GM12878 (cell line): ENCODE data around the gene MTAP. TPM values are rescaled to one million over a fixed set of nuclear protein-coding genes. Genes with fewer than 3 reads are reported as not detected.

Source experiments
- ATAC-seq: fragments of 200-7000 bp; cut with Tn5 transposase; 3 replicates; pipeline ENCODE4 v1.9.1; 2020; ENCODE audit warnings: mild to moderate bottlenecking, moderate library complexity
- BruUV-seq: library from RNA; stranded (reverse); fragments of 400-500 nt; replicated peaks from 2 replicates; lab custom pipeline; 2021; lab: Mats Ljungman, UMichigan
- CTCF ChIA-PET: fragments of 300-600 bp; sonication (Branson Sonifier 250); formaldehyde crosslinking; extraction: SDS; loops from one replicate; lab custom pipeline; 2021; ENCODE audit warnings: inconsistent platforms; lab: Yijun Ruan, JAX
- POLR2A ChIA-PET: fragments of 350-600 bp; formaldehyde crosslinking; extraction: SDS; loops from one replicate; lab custom pipeline; 2021; ENCODE audit warnings: inconsistent platforms; lab: Charles Lee
- RAD21 ChIA-PET: fragments of 300-600 bp; sonication (Branson Sonifier 250); formaldehyde crosslinking; loops from one replicate; lab custom pipeline; 2023; ENCODE audit warnings: antibody characterized with exemption; ENCODE audit not compliant: unreplicated experiment; lab: Charles Lee
- SMC1A ChIA-PET: fragments of 300-600 bp; sonication (Branson Sonifier 250); formaldehyde crosslinking; loops from one replicate; lab custom pipeline; 2023; ENCODE audit not compliant: unreplicated experiment, uncharacterized antibody; lab: Charles Lee
- DNase-seq: peaks from one replicate; pipeline ENCODE4 v3.0.0-alpha.2; 2011; ENCODE audit warnings: low read depth, low spot score
- FAIRE-seq: peaks from 3 replicates; lab custom pipeline; 2011; peaks lifted over from hg19 to GRCh38; lab: Jason Lieb, UNC
- H2AFZ ChIP-seq: 2 replicates; pipeline ENCODE4 v1.6.0; 2011; ENCODE audit warnings: low read depth, low read length, control low read depth; ENCODE audit not compliant: control insufficient read depth
- H3K27ac ChIP-seq: 2 replicates; pipeline ENCODE4 v1.5.1; 2011; ENCODE audit warnings: control low read depth; ENCODE audit not compliant: control insufficient read depth, insufficient read depth
- H3K27me3 ChIP-seq, 2 experiments: replicated peaks in 1 of 2; 2 replicates each; pipeline versions ENCODE4 v1.6.0 to v1.6.1; 2011; ENCODE audit warnings: low read length in 1 of 2; ENCODE audit not compliant: control insufficient read depth in 2 of 2, insufficient read depth in 2 of 2
- H3K36me3 ChIP-seq, 2 experiments: 2 replicates each; pipeline ENCODE4 v1.5.1; 2011; ENCODE audit warnings: low read length in 1 of 2; ENCODE audit not compliant: control insufficient read depth in 2 of 2, insufficient read depth in 2 of 2
- H3K4me1 ChIP-seq: 2 replicates; pipeline ENCODE4 v1.6.1; 2011; ENCODE audit warnings: mild to moderate bottlenecking, low read length, moderate library complexity, mixed read lengths; ENCODE audit not compliant: control insufficient read depth, insufficient read depth
- H3K4me2 ChIP-seq: 2 replicates; pipeline ENCODE4 v1.6.0; 2011; ENCODE audit warnings: control low read depth; ENCODE audit not compliant: control insufficient read depth, insufficient read depth
- H3K4me3 ChIP-seq: fragments of 200-600 bp; sonication (generic); 2 replicates; pipeline ENCODE4 v1.5.1; 2016
- H3K79me2 ChIP-seq: 2 replicates; pipeline ENCODE4 v1.6.0; 2011; ENCODE audit warnings: low read length; ENCODE audit not compliant: control insufficient read depth, insufficient read depth
- H3K9ac ChIP-seq: 2 replicates; pipeline ENCODE4 v1.8.0; 2011; ENCODE audit warnings: low read length, control low read depth, mixed read lengths; ENCODE audit not compliant: control insufficient read depth, insufficient read depth
- H3K9me3 ChIP-seq: replicated peaks from 3 replicates; pipeline ENCODE4 v1.5.1; 2011; ENCODE audit warnings: mild to moderate bottlenecking, low read length; ENCODE audit not compliant: control insufficient read depth, insufficient read depth
- H4K20me1 ChIP-seq: 2 replicates; pipeline ENCODE4 v1.6.0; 2011; ENCODE audit not compliant: control insufficient read depth, insufficient read depth
- CEBPB ChIP-seq, 2 experiments: fragments of 150-350 bp in 1 of 2; IDR thresholded peaks; 2 replicates each; pipeline ENCODE4 v1.6.1; 2012 to 2014; ENCODE audit warnings: low read depth in 2 of 2, low read length in 2 of 2, borderline replicate concordance in 1 of 2, inconsistent platforms in 1 of 2
- CEBPZ ChIP-seq: fragments of 150-350 bp; IDR thresholded peaks from 2 replicates; pipeline ENCODE4 v1.6.1; 2016; ENCODE audit warnings: low read depth, low read length
- HDAC2 ChIP-seq: fragments of 200-600 bp; sonication (generic); IDR thresholded peaks from 2 replicates; pipeline ENCODE4 v1.6.1; 2017
- MTA3 ChIP-seq: IDR thresholded peaks from 2 replicates; pipeline ENCODE4 v1.6.1; 2012; ENCODE audit warnings: low read length, inconsistent platforms, borderline replicate concordance
- NFXL1 ChIP-seq: fragments of 450-650 bp; IDR thresholded peaks from 2 replicates; pipeline ENCODE4 v1.6.1; 2017; ENCODE audit warnings: antibody characterized with exemption, mild to moderate bottlenecking, borderline replicate concordance
- NRF1 ChIP-seq: conservative IDR thresholded peaks from 2 replicates; pipeline ENCODE4 v1.6.1; 2011; ENCODE audit warnings: mild to moderate bottlenecking, low read depth, low read length, improper control_type of control experiment
- RELB ChIP-seq: fragments of 450-650 bp; IDR thresholded peaks from 2 replicates; pipeline ENCODE4 v1.6.1; 2017; ENCODE audit warnings: low read depth, mild to moderate bottlenecking, moderate library complexity
- SMC3 ChIP-seq: IDR thresholded peaks from 2 replicates; pipeline ENCODE4 v1.6.1; 2011; ENCODE audit warnings: low read length, improper control_type of control experiment, borderline replicate concordance
- STAT3 ChIP-seq: IDR thresholded peaks from 2 replicates; pipeline ENCODE4 v1.6.1; 2011; ENCODE audit warnings: low read depth, low read length, improper control_type of control experiment
- TARDBP ChIP-seq: IDR thresholded peaks from 2 replicates; pipeline ENCODE4 v1.6.1; 2016; ENCODE audit warnings: borderline replicate concordance
- YY1 ChIP-seq: IDR thresholded peaks from 2 replicates; pipeline ENCODE4 v1.6.1; 2011; ENCODE audit warnings: low read depth, mild to moderate bottlenecking, low read length
- ZBTB4 ChIP-seq: fragments of 450-650 bp; formaldehyde crosslinking; IDR thresholded peaks from 2 replicates; pipeline ENCODE4 v1.4.0; 2022; ENCODE audit warnings: mild to moderate bottlenecking, moderate library complexity
- ZNF217 ChIP-seq: fragments of 450-650 bp; IDR thresholded peaks from 2 replicates; pipeline ENCODE4 v1.6.1; 2017; ENCODE audit warnings: antibody characterized with exemption, mild to moderate bottlenecking
- ZNF622 ChIP-seq: fragments of 450-650 bp; IDR thresholded peaks from 2 replicates; pipeline ENCODE4 v1.6.1; 2017; ENCODE audit warnings: mild to moderate bottlenecking, inconsistent platforms
- ZZZ3 ChIP-seq: IDR thresholded peaks from 2 replicates; pipeline ENCODE4 v1.6.1; 2011; ENCODE audit warnings: low read depth; ENCODE audit not compliant: control insufficient read depth, insufficient read length
- WGBS: methylation state at CpG from one replicate; pipeline ENCODE4 v1.1.6; 2016; ENCODE audit warnings: low lambda C conversion rate; ENCODE audit not compliant: insufficient replicate concordance, insufficient coverage; ENCODE audit errors: missing lambda C conversion rate; 5-methylcytosine and 5-hydroxymethylcytosine counted together
- in situ Hi-C: fragments of 300-500 bp; cut with MboI; formaldehyde crosslinking; loops from 9 replicates; pipeline ENCODE4 v1.14.3; 2018; ENCODE audit warnings: mixed read lengths
- intact Hi-C: fragments of 100-400 bp; cut with micrococcal nuclease; formaldehyde crosslinking; loops from one replicate; pipeline ENCODE4 v1.14.2; 2022; ENCODE audit not compliant: unreplicated experiment
- polyA plus RNA-seq, 11 experiments: library from polyadenylated mRNA; depleted of rRNA in 4 of 11; unstranded in 6 of 11; stranded (reverse) in 5 of 11; fragments of >200 nt; fragmentation: Nextera tagmentation in 4 of 11; fragmentation: Illumina TruSeq in 1 of 11; extraction: Ambion mirVana in 4 of 11; extraction: Trizol in 1 of 11; gene quantifications; 1 replicate in 1 of 11; 2 replicates in 10 of 11; pipeline versions ENCODE4 v1.2.1 to v1.2.3, GENCODE V29; 2011 to 2016; ENCODE audit warnings: inconsistent platforms in 2 of 11, missing spikeins in 2 of 11, low read depth in 1 of 11
- total RNA-seq, 4 experiments: library from RNA; depleted of rRNA in 3 of 4; stranded (reverse); fragments of >200 nt in 3 of 4; fragmentation: Illumina TruSeq in 1 of 4; extraction: Trizol in 1 of 4; gene quantifications; 2 replicates each; pipeline versions ENCODE4 v1.2.1 to v1.2.3, GENCODE V29; 2013 to 2021

MTAP gene
- total and polyA plus RNA-seq, 10 of the 15 experiments (the other 5 are each of a cell fraction or from before 2014, with no cell fraction given): 16.4 to 29.9 (median 22.6) TPM

DNA sequence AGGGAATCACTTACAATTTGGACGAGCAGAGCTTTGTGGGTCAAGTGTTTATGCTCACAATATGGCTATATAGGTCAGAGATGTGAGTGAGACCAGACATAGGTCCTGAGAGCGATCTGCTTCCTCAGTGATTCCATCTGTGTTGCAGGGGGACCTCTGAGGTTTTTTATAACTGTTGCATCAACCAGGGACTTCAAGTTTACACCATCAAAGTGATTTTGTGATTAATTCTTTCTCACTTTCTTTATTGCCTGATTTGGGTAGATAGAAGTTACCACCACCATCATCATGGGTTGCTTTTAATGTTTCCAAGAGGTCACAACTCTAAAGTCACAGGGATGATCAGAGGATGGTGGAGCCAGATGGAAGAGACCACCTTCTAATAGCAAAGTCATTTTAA, 7.0 kb upstream of the MTAP start (continued):
- TF ChIP-seq CEBPZ (no peak), CEBPB (IDR thresholded peaks at IDR 0.05; ENCODE audit: borderline replicate concordance in 1 of 2, low read depth in 2 of 2, low read length in 2 of 2) (no peak), ZNF217 (no peak), RELB (no peak)

DNA sequence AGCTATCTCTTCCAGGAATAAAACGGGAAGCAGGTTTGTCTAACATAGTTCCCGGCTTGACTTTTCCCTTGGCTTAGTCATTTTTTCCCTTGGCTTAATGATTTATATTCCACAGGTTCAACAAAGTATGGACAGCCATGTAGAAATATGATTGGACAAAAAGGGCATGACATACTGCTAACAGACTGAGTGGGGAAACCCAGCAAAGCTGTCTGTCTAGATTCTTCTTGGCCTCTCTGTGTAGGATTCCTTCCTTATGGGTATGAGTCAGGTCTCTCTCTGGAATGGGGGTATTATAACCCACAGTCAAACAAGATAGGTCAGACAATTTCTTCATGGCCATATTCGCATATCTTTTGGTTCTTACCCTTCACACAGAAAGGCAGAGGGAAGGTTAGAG, 5.7 kb upstream of the MTAP start:
- 34% methylated on average over 3 of the region's 3 CpGs for WGBS
- TF ChIP-seq SMC3 (no peak), ZNF622 (no peak), NRF1 (no peak), NFXL1 (no peak), ZZZ3 (no peak), ZBTB4 (no peak), MTA3 (no peak), TARDBP (no peak), STAT3 (no peak), HDAC2 (no peak), YY1 (no peak)

More for the DNA sequence above, 5.7 kb upstream of the MTAP start:
- H3K79me2 ChIP-seq: no peaks in the 10 kb centered on the region
- intact Hi-C loops (no loop called here), in situ Hi-C loops (loop anchor here (5.0 to 10.0 kb wide), 2 partner anchors 479 to 562 kb away; no protein-coding TSS in a partner anchor)
- no TSS peak for BruUV-seq
- no peak overlapping the region for H3K4me2 ChIP-seq
- no peak overlapping the region for H3K27ac ChIP-seq
- H3K4me3 ChIP-seq: no peak overlapping the region
- DNase-seq (no peak), FAIRE-seq (no peak), ATAC-seq (no peak)
- no peaks in the 10 kb centered on the region for H3K36me3 ChIP-seq
- no peaks in the 10 kb centered on the region for H3K9me3 ChIP-seq
- H2AFZ ChIP-seq: no peak overlapping the region
- H3K4me1 ChIP-seq: peaks cover 5% of the 10 kb centered on the region
- ChIA-PET RAD21 (no interaction called here), POLR2A (interaction anchor here (0.6 kb wide), 1 partner anchor 1597 kb away, joined by 3 read pairs; no protein-coding TSS in a partner anchor), CTCF (interaction anchor here (0.7 to 1.6 kb wide), 3 partner anchors 16 to 561 kb away, joined by 3 to 5 read pairs (median 4); no protein-coding TSS in a partner anchor), SMC1A (no interaction called here)
- peaks cover 0 to 19% of the 10 kb centered on the region in 2 experiments; a peak in 2 of 4 replicates for H3K27me3 ChIP-seq
- no peak overlapping the region for H3K9ac ChIP-seq
- no peaks in the 10 kb centered on the region for H4K20me1 ChIP-seq
